ENCODE data around the gene PALM3. TPM values are rescaled to one million over a fixed set of nuclear protein-coding genes. Genes with fewer than 3 reads are reported as not detected.
"Not testable (repeated sequence)": the region's sequence is repeated elsewhere in the genome, so short reads cannot be mapped to it uniquely, and the experiment has no call there.

PALM3 gene
- total RNA-seq, 1 donor from 2014 or later, result 0.70 TPM

DNA sequence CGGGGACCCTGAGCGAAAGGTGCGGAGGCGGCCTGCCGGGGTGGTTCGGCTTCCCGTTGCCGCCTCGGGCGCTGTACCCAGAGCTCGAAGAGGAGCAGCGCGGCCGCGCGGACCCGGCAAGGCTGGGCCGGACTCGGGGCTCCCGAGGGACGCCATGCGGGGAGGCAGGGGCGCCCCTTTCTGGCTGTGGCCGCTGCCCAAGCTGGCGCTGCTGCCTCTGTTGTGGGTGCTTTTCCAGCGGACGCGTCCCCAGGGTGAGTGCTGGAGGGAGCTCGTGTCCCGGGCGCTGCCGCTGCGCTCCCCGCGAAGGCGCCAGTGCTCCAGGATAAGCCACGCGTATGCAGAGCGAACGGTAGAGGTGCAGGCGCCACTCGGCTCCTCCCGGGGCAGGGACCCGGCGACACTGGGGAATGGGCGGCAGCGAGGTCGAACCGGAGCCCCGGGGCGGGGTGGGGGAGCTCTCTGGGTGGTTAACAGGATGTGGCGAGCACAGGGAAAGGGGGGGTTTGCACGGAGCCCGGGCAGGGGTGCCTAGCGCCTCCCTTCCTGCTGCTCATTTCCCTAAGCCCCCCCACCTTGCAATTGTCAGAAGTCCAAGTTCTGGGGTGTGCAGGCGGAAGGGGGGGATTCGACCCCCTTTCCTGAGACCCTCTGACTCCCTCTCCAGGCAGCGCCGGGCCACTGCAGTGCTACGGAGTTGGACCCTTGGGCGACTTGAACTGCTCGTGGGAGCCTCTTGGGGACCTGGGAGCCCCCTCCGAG is 30.0 kb downstream of the PALM3 start, which contains the start of gene IL27RA:
IL27RA (plus strand) TSS at position 44 of the 762 bp plus-strand sequence; CDS start at position 155, 111 bp downstream.
- peak; percentile 21 for DNase-seq (ENCODE audit: low read depth)

DNA sequence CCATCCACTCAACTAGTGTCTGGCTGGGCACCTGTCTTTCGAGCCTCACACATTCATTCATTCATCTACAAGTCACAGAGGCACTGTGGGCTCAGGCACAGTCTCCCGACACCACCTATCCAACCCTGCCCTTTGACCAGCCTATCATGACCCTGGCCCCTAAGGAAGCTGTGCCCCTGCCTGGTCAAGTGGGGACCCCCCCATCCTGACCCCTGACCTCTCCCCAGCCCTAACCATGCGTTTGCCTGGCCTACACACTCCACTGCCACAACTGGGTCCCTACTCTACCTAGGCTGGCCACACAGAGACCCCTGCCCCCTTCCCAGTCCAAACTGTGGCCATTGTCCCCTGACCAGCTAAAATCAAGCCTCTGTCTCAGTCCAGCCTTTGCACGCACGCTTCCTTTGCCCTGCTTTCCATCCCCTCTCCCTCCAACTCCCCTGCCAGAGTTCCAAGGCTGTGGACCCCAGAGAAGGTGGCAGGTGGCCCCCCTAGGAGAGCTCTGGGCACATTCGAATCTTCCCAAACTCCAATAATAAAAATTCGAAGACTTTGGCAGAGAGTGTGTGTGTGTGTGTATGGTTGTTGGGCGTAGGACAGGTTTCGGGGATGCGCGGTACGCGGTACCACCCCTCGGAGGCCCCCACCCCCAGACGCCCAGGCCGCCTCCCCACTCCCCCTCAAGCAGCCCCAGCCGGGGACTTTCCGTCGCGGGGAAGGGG is 30.7 kb downstream of the PALM3 start:
- no peak for DNase-seq (ENCODE audit: low read depth)

DNA sequence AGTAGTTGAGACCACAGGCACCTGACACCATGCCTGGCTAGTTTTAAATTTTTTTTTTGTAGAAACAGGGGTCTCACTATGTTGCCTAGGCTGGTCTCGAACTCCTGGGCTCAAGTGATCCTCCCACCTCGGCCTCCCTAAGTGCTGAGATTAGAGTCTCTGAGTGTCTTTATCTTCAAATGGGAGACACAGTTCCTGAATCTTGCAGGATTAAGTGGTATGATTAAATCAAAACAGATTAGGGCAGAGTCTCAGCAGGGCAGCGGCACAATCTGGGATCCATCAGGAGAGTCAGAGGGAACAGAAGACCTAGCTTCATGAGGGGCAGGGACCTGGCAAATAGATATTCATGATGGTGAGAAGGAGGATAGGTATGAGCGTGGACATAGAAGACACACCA is 33.0 kb downstream of the PALM3 start:
- DNase-seq (ENCODE audit: low read depth), result no peak

GRCh38 chr19:14027856-14028450 is 33.9 kb downstream of the PALM3 start, which contains the start of gene RLN3:
Gene RLN3, plus strand, starts transcription at chr19:14028148. Its CDS starts 57 bp downstream, at chr19:14028205.
- no peak for DNase-seq (ENCODE audit: low read depth)

DNA sequence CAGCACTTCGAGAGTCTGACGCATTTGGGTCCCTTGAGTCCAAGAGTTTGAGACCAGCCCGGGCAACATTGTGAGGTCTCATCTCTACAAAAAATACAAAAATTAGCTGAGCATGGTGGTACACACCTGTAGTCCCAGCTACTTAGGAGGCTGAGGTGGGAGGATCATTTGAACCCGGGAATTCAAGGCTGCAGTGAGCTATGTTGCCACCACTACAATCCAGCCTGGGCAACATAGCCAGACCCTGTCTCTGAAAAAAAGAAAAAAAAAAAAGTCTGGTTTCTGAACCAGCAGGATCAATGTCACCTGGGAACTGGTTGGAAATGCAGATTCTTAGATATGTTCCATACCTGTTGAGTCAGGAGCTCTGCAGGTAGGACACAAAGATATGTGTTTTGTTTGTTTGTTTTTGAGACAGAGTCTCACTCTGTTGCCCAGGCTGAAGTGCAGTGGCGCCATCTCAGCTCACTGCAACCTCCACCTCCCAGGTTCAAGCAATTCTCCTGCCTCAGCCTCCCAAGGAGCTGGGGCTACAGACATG is 35.2 kb downstream of the PALM3 start:
- DNase-seq (ENCODE audit: low read depth), result not testable (repeated sequence)

- DNase-seq (ENCODE audit: low read depth), result peak; percentile 53
These were observed 38.3 kb downstream of the PALM3 start for GRCh38 chr19:14023404-14024235.

DNA sequence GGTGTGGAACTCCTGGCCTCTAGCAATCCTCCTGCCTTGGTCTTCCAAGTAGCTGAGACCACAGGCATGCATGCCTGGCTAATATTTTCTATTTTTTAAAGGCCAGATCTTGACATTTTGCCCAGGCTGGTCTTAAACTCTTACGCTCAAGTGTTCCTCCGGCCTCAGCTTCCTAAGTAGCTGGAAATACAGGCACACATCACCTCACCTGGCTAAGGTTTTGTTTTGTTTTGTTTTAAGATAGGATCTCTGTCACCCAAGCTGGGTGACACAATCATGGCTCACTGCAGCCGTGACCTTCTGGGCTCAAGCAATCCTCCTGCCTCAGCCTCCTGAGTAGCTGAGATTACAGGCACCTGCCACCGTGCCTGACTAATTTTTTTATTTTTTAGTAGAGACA is 39.4 kb downstream of the PALM3 start:
- DNase-seq (ENCODE audit: low read depth), result no peak

DNA sequence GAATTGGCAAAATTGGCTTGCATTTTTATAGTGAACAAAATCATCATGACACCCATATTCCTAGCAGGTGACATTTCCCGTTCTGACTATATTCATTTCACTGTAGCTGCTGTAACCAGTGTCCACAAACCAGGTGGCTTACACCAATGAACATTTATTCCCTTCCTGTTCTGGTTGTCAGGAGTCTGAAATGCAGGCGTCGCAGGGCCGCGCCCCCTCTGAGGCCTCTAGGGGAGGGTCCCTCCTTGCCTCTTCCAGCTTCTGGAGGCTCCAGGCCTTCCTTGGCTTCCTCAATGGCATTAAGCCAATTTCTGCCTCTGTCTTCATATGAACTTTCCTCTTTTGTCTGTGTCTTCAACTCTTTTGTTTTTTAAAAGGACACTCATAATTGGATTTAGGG is 40.4 kb downstream of the PALM3 start:
- DNase-seq (ENCODE audit: low read depth), result no peak

GRCh38 chr19:14019739-14020138 is 42.1 kb downstream of the PALM3 start:
- DNase-seq (ENCODE audit: low read depth), result not testable (repeated sequence)

DNA sequence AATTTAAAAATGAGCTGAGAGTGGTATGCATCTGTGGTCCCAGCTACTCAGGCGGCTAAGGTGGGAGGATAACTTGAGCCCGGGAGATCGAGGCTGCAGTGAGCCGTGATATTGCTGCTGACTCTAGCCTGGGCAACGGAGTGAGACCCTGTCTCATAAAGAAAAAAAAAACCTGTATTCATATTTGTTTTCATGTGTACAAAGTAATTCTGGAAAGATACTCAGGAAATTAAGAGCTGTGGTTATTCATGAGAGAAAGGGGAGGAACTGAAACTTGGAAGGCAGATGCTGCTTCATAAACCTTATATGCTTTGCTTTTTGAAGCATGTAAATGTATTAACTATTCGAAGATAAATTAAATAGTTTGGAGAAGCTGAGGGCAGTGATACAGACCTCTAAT is 42.8 kb downstream of the PALM3 start:
- DNase-seq (ENCODE audit: low read depth), result no peak

DNA sequence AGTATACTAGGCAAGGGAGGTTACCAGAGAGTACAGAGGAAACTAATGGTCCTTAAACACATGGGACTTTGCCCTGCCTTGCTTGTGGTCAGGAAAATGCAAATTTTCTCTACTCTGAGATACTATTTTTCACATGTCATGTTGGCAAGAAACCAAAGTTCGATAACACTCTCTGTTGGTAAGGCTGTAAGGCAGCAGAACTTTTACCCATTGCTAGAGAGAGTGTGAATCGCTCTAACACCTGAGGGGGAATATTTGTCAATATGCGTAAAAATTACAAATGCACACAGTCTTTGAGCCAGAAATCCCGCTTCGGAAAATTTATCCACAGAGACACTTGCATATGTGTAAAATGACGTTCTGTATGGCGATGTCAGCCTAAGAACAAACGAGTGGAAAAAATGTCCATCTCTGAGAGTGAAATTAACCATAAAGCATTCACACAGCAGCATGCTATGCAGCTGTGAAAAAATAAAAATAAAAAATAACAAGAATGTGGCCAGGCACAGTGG is 46.3 kb downstream of the PALM3 start:
- DNase-seq (ENCODE audit: low read depth), result peak; percentile 53

- no peak for DNase-seq (ENCODE audit: low read depth)
These were observed 49.4 kb downstream of the PALM3 start for GRCh38 chr19:14012378-14012915.

GRCh38 chr19:14006766-14007562 is 54.9 kb downstream of the PALM3 start:
- no peak for DNase-seq (ENCODE audit: low read depth)

GRCh38 chr19:14006085-14006765 is 55.7 kb downstream of the PALM3 start, which contains the start of gene RFX1:
Gene RFX1, minus strand, starts transcription at chr19:14006320. Its CDS starts 12,477 bp downstream, at chr19:13993843.
- DNase-seq (ENCODE audit: low read depth), result peak; percentile 100

GRCh38 chr19:14005349-14006084 is 56.4 kb downstream of the PALM3 start:
- peak; percentile 47 for DNase-seq (ENCODE audit: low read depth)

GRCh38 chr19:14004619-14005348 is 57.1 kb downstream of the PALM3 start:
- peak; percentile 17 for DNase-seq (ENCODE audit: low read depth)
